SU-DHL-6 (cell line): ENCODE data around the gene DDX54.

ENCODE experiments used
- CTCF ChIP-seq: fragments of 200-600 bp; sonication (generic); IDR thresholded peaks from one replicate; pipeline ENCODE4 v1.5.1; 2017; ENCODE audit warnings: antibody characterized with exemption, mild to moderate bottlenecking, low read length, moderate library complexity; ENCODE audit not compliant: insufficient read depth, poor library complexity, severe bottlenecking
- EZH2phosphoT487 ChIP-seq: fragments of 200-600 bp; sonication (generic), shearing (Covaris generic); conservative IDR thresholded peaks from 2 replicates; pipeline ENCODE4 v1.6.1; 2018; ENCODE audit warnings: mild to moderate bottlenecking, antibody characterized with exemption, low read length, moderate library complexity, mixed read lengths

- TF ChIP-seq CTCF (no peak), EZH2phosphoT487 (no peak)
Observed at GRCh38 chr12:113127791-113128199, 57.5 kb downstream of the DDX54 start.
